Measurements from ENCODE around the gene BMPR2.

- TF ChIP-seq CREB1 (IDR thresholded peaks at IDR 0.05) (no peak), CTCF (IDR thresholded peaks at IDR 0.05; ENCODE audit: control extremely low read depth in 1 of 3, insufficient read depth in 1 of 3, low read depth in 1 of 3, low read length in 3 of 3) (no peak), EZH2 (IDR thresholded peaks at IDR 0.05; ENCODE audit: low read depth, low read length, severe bottlenecking) (no peak), E2F6 (IDR thresholded peaks at IDR 0.05) (no peak), POLR2A (IDR thresholded peaks at IDR 0.05; ENCODE audit: control extremely low read depth in 1 of 2, low read depth in 2 of 2, low read length in 2 of 2) (no peak)
These were observed 188.1 kb downstream of the BMPR2 start for GRCh38 chr2:202564226-202564625.
